Measurements from ENCODE around the gene RALGPS1.

GRCh38 chr9:127213859-127214258, 299.3 kb downstream of the RALGPS1 start:
- TF ChIP-seq, protein P1, sequence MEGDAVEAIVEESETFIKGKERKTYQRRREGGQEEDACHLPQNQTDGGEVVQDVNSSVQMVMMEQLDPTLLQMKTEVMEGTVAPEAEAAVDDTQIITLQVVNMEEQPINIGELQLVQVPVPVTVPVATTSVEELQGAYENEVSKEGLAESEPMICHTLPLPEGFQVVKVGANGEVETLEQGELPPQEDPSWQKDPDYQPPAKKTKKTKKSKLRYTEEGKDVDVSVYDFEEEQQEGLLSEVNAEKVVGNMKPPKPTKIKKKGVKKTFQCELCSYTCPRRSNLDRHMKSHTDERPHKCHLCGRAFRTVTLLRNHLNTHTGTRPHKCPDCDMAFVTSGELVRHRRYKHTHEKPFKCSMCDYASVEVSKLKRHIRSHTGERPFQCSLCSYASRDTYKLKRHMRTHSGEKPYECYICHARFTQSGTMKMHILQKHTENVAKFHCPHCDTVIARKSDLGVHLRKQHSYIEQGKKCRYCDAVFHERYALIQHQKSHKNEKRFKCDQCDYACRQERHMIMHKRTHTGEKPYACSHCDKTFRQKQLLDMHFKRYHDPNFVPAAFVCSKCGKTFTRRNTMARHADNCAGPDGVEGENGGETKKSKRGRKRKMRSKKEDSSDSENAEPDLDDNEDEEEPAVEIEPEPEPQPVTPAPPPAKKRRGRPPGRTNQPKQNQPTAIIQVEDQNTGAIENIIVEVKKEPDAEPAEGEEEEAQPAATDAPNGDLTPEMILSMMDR (IDR thresholded peaks at IDR 0.05) = no peak
- no peak for TF ChIP-seq POLR2A (IDR thresholded peaks at IDR 0.05)
